SHP77 (cell line): Measurements from ENCODE around the gene IBTK.
"Not testable (repeated sequence)": the region's sequence is repeated elsewhere in the genome, so short reads cannot be mapped to it uniquely, and the experiment has no call there.

Experiments used
- DNase-seq, 2 experiments: peaks; one replicate each; lab custom pipeline; 2025; lab: John Stamatoyannopoulos, UW

IBTK gene

GRCh38 chr6:82178759-82179112 is 68.8 kb downstream of the IBTK start:
- no peak for DNase-seq

GRCh38 chr6:82178077-82178758 is 69.3 kb downstream of the IBTK start:
- peak; percentile 3 to 5 for DNase-seq

- no peak for DNase-seq
Observed at GRCh38 chr6:82176616-82177015, 70.9 kb downstream of the IBTK start.

GRCh38 chr6:82172594-82172993 is 75.0 kb downstream of the IBTK start:
- DNase-seq: no peak

GRCh38 chr6:82169138-82169876 is 78.2 kb downstream of the IBTK start:
- no peak for DNase-seq

- no peak for DNase-seq
Observed at GRCh38 chr6:82166493-82166892, 81.1 kb downstream of the IBTK start.

- no peak for DNase-seq
Observed at GRCh38 chr6:82160255-82160990, 87.1 kb downstream of the IBTK start.

- DNase-seq: not testable (repeated sequence)
Observed at GRCh38 chr6:82152786-82153185, 94.8 kb downstream of the IBTK start.

- not testable (repeated sequence) for DNase-seq
Observed at GRCh38 chr6:82151147-82151546, 96.4 kb downstream of the IBTK start.

- no peak for DNase-seq
Observed at GRCh38 chr6:82145926-82146452, 101.6 kb downstream of the IBTK start.

GRCh38 chr6:82144852-82145340 is 102.6 kb downstream of the IBTK start:
- DNase-seq: peak in 1 of 2 experiments; percentile 6

- DNase-seq: peak; percentile 9 to 19
Observed at GRCh38 chr6:82144007-82144851, 103.3 kb downstream of the IBTK start.

- DNase-seq: no peak
Observed at GRCh38 chr6:82143041-82143481, 104.5 kb downstream of the IBTK start.

GRCh38 chr6:82142524-82142923 is 105.0 kb downstream of the IBTK start:
- no peak for DNase-seq

GRCh38 chr6:82138075-82138791 is 109.3 kb downstream of the IBTK start:
- no peak for DNase-seq

GRCh38 chr6:82131441-82131840 is 116.1 kb downstream of the IBTK start:
- no peak for DNase-seq

- DNase-seq: peak; percentile 63 to 75
Observed at GRCh38 chr6:82129797-82130196, 117.7 kb downstream of the IBTK start.

GRCh38 chr6:82128973-82129372 is 118.6 kb downstream of the IBTK start:
- DNase-seq: not testable (repeated sequence)

- no peak for DNase-seq
Observed at GRCh38 chr6:82123632-82124031, 123.9 kb downstream of the IBTK start.
